HCT116 (cell line): ENCODE results near the gene SELP. TPM values are rescaled to one million over a fixed set of nuclear protein-coding genes. Genes with fewer than 3 reads are reported as not detected.

Source experiments
- ATAC-seq: fragments of 200-7000 bp; cut with Tn5 transposase; 2 replicates; pipeline ENCODE4 v1.9.1; 2020; ENCODE audit warnings: mild to moderate bottlenecking, moderate library complexity
- BruUV-seq: library from RNA; stranded (reverse); fragments of 400-500 nt; replicated peaks from 2 replicates; lab custom pipeline; 2021; lab: Mats Ljungman, UMichigan
- CTCF ChIA-PET: fragments of 300-600 bp; sonication (Branson Sonifier 250); formaldehyde crosslinking; loops from one replicate; lab custom pipeline; 2021; ENCODE audit warnings: antibody characterized with exemption; lab: Charles Lee
- POLR2A ChIA-PET: fragments of 300-600, 350-600 bp; sonication (Branson Sonifier 250); formaldehyde crosslinking; loops from one replicate; lab custom pipeline; 2021; ENCODE audit warnings: antibody characterized with exemption; lab: Charles Lee
- RAD21 ChIA-PET, 2 experiments: fragments of 300-600 bp; sonication (Branson Sonifier 250); formaldehyde crosslinking; loops; one replicate each; lab custom pipeline; 2023; ENCODE audit warnings: low total read pairs in 2 of 2; ENCODE audit not compliant: uncharacterized antibody in 2 of 2, unreplicated experiment in 2 of 2, low non-redundant PET in 1 of 2; lab: Charles Lee
- DNase-seq: peaks from one replicate; pipeline ENCODE4 v3.0.0-alpha.2; 2010; ENCODE audit warnings: low read depth, low spot score
- H2AFZ ChIP-seq: fragments of 200-600 bp; shearing (Covaris generic), sonication (generic); 2 replicates; pipeline ENCODE4 v1.6.1; 2017; ENCODE audit warnings: low read depth, mixed run types, mixed read lengths, antibody characterized with exemption, low read length; ENCODE audit not compliant: poor library complexity, severe bottlenecking
- H3K27ac ChIP-seq: 2 replicates; pipeline ENCODE4 v1.5.1; 2012; ENCODE audit warnings: low read depth, low read length
- H3K27me3 ChIP-seq: fragments of 200-600 bp; sonication (generic); 2 replicates; pipeline ENCODE4 v1.6.1; 2016; ENCODE audit warnings: mixed run types, low read length, mixed read lengths; ENCODE audit not compliant: insufficient read depth
- H3K36me3 ChIP-seq, 2 experiments: fragments of 200-500 bp in 1 of 2; fragments of 200-600 bp in 1 of 2; sonication (Bioruptor generic) in 1 of 2; sonication (generic) in 1 of 2; 2 replicates each; pipeline versions ENCODE4 v1.5.1 to v1.6.1; 2014 to 2016; ENCODE audit warnings: low read length in 2 of 2, inconsistent platforms in 1 of 2, mixed read lengths in 1 of 2, mixed run types in 1 of 2; ENCODE audit not compliant: insufficient read depth in 2 of 2, control insufficient read depth in 1 of 2
- H3K4me1 ChIP-seq, 2 experiments: fragments of 200-600 bp in 1 of 2; sonication (generic) in 1 of 2; 2 replicates each; pipeline versions ENCODE4 v1.5.1 to v1.6.1; 2012 to 2017; ENCODE audit warnings: low read length in 2 of 2, inconsistent platforms in 1 of 2, mild to moderate bottlenecking in 1 of 2, mixed read lengths in 1 of 2, mixed run types in 1 of 2, moderate library complexity in 1 of 2; ENCODE audit not compliant: insufficient read depth in 2 of 2, control insufficient read depth in 1 of 2
- H3K4me2 ChIP-seq: fragments of 200-600 bp; sonication (generic); 2 replicates; pipeline ENCODE4 v1.6.1; 2017; ENCODE audit warnings: mixed run types, low read length, mixed read lengths
- H3K4me3 ChIP-seq, 2 experiments: fragments of 200-600 bp in 1 of 2; sonication (generic) in 1 of 2; replicated peaks in 1 of 2; 2 replicates each; pipeline ENCODE4 v1.5.1; 2011 to 2016; ENCODE audit warnings: low read length in 2 of 2, control low read depth in 1 of 2, low read depth in 1 of 2, mild to moderate bottlenecking in 1 of 2, mixed read lengths in 1 of 2, mixed run types in 1 of 2
- H3K79me2 ChIP-seq: fragments of 200-600 bp; sonication (generic); 2 replicates; pipeline ENCODE4 v1.6.1; 2017; ENCODE audit warnings: mild to moderate bottlenecking, mixed run types, low read length, moderate library complexity, mixed read lengths; ENCODE audit not compliant: insufficient read depth
- H3K9ac ChIP-seq: fragments of 200-600 bp; sonication (generic); 2 replicates; pipeline ENCODE4 v1.6.1; 2016; ENCODE audit warnings: low read length, mixed read lengths
- H3K9me2 ChIP-seq: fragments of 200-600 bp; sonication (generic), shearing (Covaris generic); 2 replicates; pipeline ENCODE4 v1.6.1; 2017; ENCODE audit warnings: mixed run types, mild to moderate bottlenecking, moderate library complexity; ENCODE audit not compliant: insufficient read depth
- H3K9me3 ChIP-seq, 2 experiments: fragments of 200-500 bp in 1 of 2; fragments of 200-600 bp in 1 of 2; sonication (Bioruptor generic) in 1 of 2; sonication (generic) in 1 of 2; 2 replicates each; pipeline ENCODE4 v1.6.1; 2014 to 2017; ENCODE audit warnings: low read length in 2 of 2, mixed read lengths in 2 of 2, inconsistent platforms in 1 of 2, low read depth in 1 of 2, mild to moderate bottlenecking in 1 of 2, mixed run types in 1 of 2, moderate library complexity in 1 of 2; ENCODE audit not compliant: control insufficient read depth in 1 of 2, insufficient read depth in 1 of 2
- H4K20me1 ChIP-seq: fragments of 200-600 bp; sonication (generic), shearing (Covaris generic); 2 replicates; pipeline ENCODE4 v1.6.1; 2017; ENCODE audit warnings: mixed run types, mild to moderate bottlenecking, moderate library complexity; ENCODE audit not compliant: insufficient read depth
- CBX3 ChIP-seq: IDR thresholded peaks from 2 replicates; pipeline ENCODE4 v1.6.1; 2012; ENCODE audit warnings: low read depth
- CEBPB ChIP-seq: IDR thresholded peaks from 2 replicates; pipeline ENCODE4 v1.6.1; 2012; ENCODE audit warnings: low read depth
- CTCF ChIP-seq, 3 experiments: fragments of 200-600 bp in 1 of 3; sonication (generic) in 1 of 3; IDR thresholded peaks in 2 of 3; conservative IDR thresholded peaks in 1 of 3; 2 replicates each; pipeline ENCODE4 v1.5.1; 2012 to 2017; ENCODE audit warnings: low read depth in 2 of 3, low read length in 2 of 3, antibody characterized with exemption in 1 of 3, borderline replicate concordance in 1 of 3, control low read depth in 1 of 3, mild to moderate bottlenecking in 1 of 3, mixed read lengths in 1 of 3, mixed run types in 1 of 3, moderate library complexity in 1 of 3; ENCODE audit not compliant: insufficient read depth in 1 of 3
- ELF1 ChIP-seq: IDR thresholded peaks from 2 replicates; pipeline ENCODE4 v1.6.1; 2012; ENCODE audit warnings: low read depth, borderline replicate concordance
- EZH2phosphoT487 ChIP-seq: fragments of 200-600 bp; IDR thresholded peaks from 2 replicates; pipeline ENCODE4 v1.6.1; 2018; ENCODE audit warnings: antibody characterized with exemption, borderline replicate concordance
- FOSL1 ChIP-seq: IDR thresholded peaks from 2 replicates; pipeline ENCODE4 v1.6.1; 2012; ENCODE audit warnings: low read depth
- JUND ChIP-seq: IDR thresholded peaks from 2 replicates; pipeline ENCODE4 v1.6.1; 2012
- MAX ChIP-seq: IDR thresholded peaks from 2 replicates; pipeline ENCODE4 v1.6.1; 2012
- POLR2AphosphoS5 ChIP-seq: IDR thresholded peaks from 2 replicates; pipeline ENCODE4 v1.6.1; 2011; ENCODE audit warnings: mild to moderate bottlenecking, low read depth, low read length, moderate library complexity
- RAD21 ChIP-seq: IDR thresholded peaks from 2 replicates; pipeline ENCODE4 v1.6.1; 2012; ENCODE audit warnings: low read depth, mild to moderate bottlenecking
- SP1 ChIP-seq: IDR thresholded peaks from 2 replicates; pipeline ENCODE4 v1.6.1; 2012; ENCODE audit warnings: low read depth
- SRF ChIP-seq: IDR thresholded peaks from 2 replicates; pipeline ENCODE4 v1.6.1; 2012; ENCODE audit warnings: low read depth
- ZBTB33 ChIP-seq: IDR thresholded peaks from 2 replicates; pipeline ENCODE4 v1.6.1; 2011; ENCODE audit warnings: mild to moderate bottlenecking, low read length, moderate library complexity; ENCODE audit not compliant: insufficient replicate concordance; ENCODE audit errors: extremely low read depth
- ZFX ChIP-seq: fragments of 450-650 bp; IDR thresholded peaks from 2 replicates; pipeline ENCODE4 v1.6.1; 2017
- intact Hi-C: fragments of 100-400 bp; cut with micrococcal nuclease; formaldehyde crosslinking; loops from 2 replicates; pipeline ENCODE4 v1.10.0; 2022
- total RNA-seq: library from RNA; stranded (reverse); gene quantifications from one replicate; pipeline ENCODE4 v1.2.1, GENCODE V29; 2021; ENCODE audit not compliant: unreplicated experiment

Gene SELP
- total RNA-seq, 1 experiment from 2014 or later: not detected

DNA sequence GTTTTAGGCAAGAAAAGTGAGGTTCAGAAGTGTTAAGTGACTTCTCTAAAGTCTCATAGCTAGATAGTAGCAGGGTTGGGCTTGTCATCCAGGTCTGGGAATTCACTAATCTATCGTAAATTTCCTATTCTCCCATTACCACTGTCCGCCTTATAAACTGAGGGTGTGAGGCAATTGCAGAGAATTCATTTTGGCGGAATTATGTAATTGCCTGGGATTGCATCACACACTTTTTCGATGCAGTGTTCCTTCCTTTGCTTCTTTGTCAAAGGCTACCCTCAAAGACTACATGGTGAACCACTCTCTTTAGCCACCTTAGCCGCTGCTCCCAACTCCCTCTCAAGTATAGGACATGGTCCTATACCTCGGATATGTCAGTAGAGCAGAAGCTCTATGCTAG is 19.1 kb downstream of the SELP start:
- H2AFZ ChIP-seq: no peak overlapping the region
- DNase-seq (no peak), ATAC-seq (no peak)
- CTCF ChIA-PET: no interaction called here
- no peaks in the 10 kb centered on the region for H3K36me3 ChIP-seq
- H3K4me3 ChIP-seq: no peak overlapping the region
- no peaks in the 10 kb centered on the region for H3K9me2 ChIP-seq
- no peaks in the 10 kb centered on the region for H3K9me3 ChIP-seq
- intact Hi-C loops: no loop called here
- H4K20me1 ChIP-seq: no peaks in the 10 kb centered on the region
- RAD21 ChIA-PET: no interaction called here
- no peaks in the 10 kb centered on the region for H3K79me2 ChIP-seq
- H3K27me3 ChIP-seq: peaks cover 30% of the 10 kb centered on the region
- H3K27ac ChIP-seq: no peak overlapping the region
- POLR2A ChIA-PET: no interaction called here
- TF ChIP-seq JUND: no peak
- no peak for TF ChIP-seq POLR2AphosphoS5
- TF ChIP-seq CEBPB: peak; percentile 75
- no peak for TF ChIP-seq CBX3
- no peak for TF ChIP-seq SRF
- TF ChIP-seq EZH2phosphoT487: no peak
- TF ChIP-seq, all 23 proteins: peak for 1
- no TSS peak for BruUV-seq
- Histone ChIP-seq H3K4me1 (no peaks in the 10 kb centered on the region), H3K9ac (no peak overlapping the region), H3K4me2 (no peak overlapping the region)

DNA sequence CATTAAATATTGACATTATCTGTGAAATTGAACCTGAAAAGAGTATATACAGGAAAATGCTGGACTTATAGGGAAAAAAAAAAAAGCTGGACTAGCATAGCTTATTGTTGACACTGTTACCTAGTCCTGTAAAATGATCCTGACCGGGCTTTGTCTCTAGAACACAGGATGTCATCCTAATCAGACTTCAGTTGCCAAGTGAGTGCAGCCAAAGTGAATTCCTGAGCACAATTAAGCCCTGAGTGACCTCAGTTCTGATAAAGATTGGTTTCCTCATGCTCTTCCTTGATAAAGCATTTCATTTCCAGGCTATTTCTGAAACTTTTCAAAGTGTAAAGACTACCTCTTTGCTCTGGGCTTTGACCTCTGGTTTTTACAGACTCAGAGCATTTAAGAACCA is 19.8 kb downstream of the SELP start:
- intact Hi-C loops: no loop called here
- TF ChIP-seq ZBTB33 (no peak), SP1 (no peak), CTCF (IDR thresholded peaks at IDR 0.05 in 2 of 3, conservative IDR thresholded peaks at IDR 0.05 in 1 of 3; ENCODE audit: borderline replicate concordance in 1 of 3, insufficient read depth in 1 of 3, low read depth in 2 of 3, low read length in 2 of 3) (no peak), SRF (no peak), MAX (no peak), CBX3 (no peak), ZFX (no peak), ELF1 (no peak), FOSL1 (no peak), POLR2AphosphoS5 (no peak), RAD21 (no peak)
- Histone ChIP-seq H3K36me3 (no peaks in the 10 kb centered on the region), H4K20me1 (no peaks in the 10 kb centered on the region), H3K27me3 (peaks cover 30% of the 10 kb centered on the region), H3K4me3 (no peak overlapping the region), H3K4me1 (no peaks in the 10 kb centered on the region), H3K9me3 (no peaks in the 10 kb centered on the region), H3K9ac (no peak overlapping the region), H3K9me2 (no peaks in the 10 kb centered on the region), H3K79me2 (no peaks in the 10 kb centered on the region), H2AFZ (no peak overlapping the region), H3K4me2 (no peak overlapping the region), H3K27ac (no peak overlapping the region)
- ATAC-seq (no peak), DNase-seq (no peak)
- BruUV-seq: no TSS peak
- ChIA-PET RAD21 (no interaction called here), CTCF (no interaction called here), POLR2A (no interaction called here)
